Suprapubic skin (tissue), 4 donors: ENCODE results near the gene DRD4. TPM values are rescaled to one million over a fixed set of nuclear protein-coding genes. Genes with fewer than 3 reads are reported as not detected.

Experiments used
- DNase-seq, 2 donors: peaks; one replicate each; pipeline ENCODE4 v3.0.0-alpha.2; 2019; ENCODE audit warnings: low spot score in 2 of 2
- H3K27ac ChIP-seq: fragments of 200-600 bp; sonication (generic); one replicate; pipeline ENCODE4 v1.5.1; 2019
- H3K27me3 ChIP-seq: fragments of 200-600 bp; sonication (generic); one replicate; pipeline ENCODE4 v1.5.1; 2019
- H3K36me3 ChIP-seq: fragments of 200-600 bp; sonication (generic); one replicate; pipeline ENCODE4 v1.5.1; 2019
- H3K4me1 ChIP-seq: fragments of 200-600 bp; sonication (generic); one replicate; pipeline ENCODE4 v1.5.1; 2019
- H3K4me3 ChIP-seq: fragments of 200-600 bp; sonication (generic); one replicate; pipeline ENCODE4 v1.5.1; 2019; ENCODE audit warnings: mild to moderate bottlenecking
- H3K9me3 ChIP-seq: fragments of 200-600 bp; sonication (generic); one replicate; pipeline ENCODE4 v1.5.1; 2019
- EP300 ChIP-seq: sonication (generic); formaldehyde crosslinking; IDR thresholded peaks from one replicate; pipeline ENCODE4 v1.6.1; 2017; ENCODE audit warnings: antibody characterized with exemption
- POLR2A ChIP-seq, 2 donors: fragments of 450-650 bp; IDR thresholded peaks; one replicate each; pipeline ENCODE4 v1.6.1; 2017; ENCODE audit warnings: antibody characterized with exemption in 2 of 2, mild to moderate bottlenecking in 2 of 2, moderate library complexity in 2 of 2
- POLR2AphosphoS5 ChIP-seq, 3 donors: sonication (generic); formaldehyde crosslinking; IDR thresholded peaks; one replicate each; pipeline ENCODE4 v1.6.1; 2017; ENCODE audit warnings: antibody characterized with exemption in 3 of 3
- WGBS: methylation state at CpG from one replicate; pipeline ENCODE4 v1.1.5; 2018; 5-methylcytosine and 5-hydroxymethylcytosine counted together
- total RNA-seq, 4 donors: library from RNA; depleted of rRNA; stranded (reverse); fragments of >200 nt; gene quantifications; one replicate each; pipeline ENCODE4 v1.1.0, GENCODE V29; 2016
- TF ChIP-seq, protein P1 (sequence below), 2 donors: fragments of 200-600 bp in 1 of 2; fragments of 450-650 bp in 1 of 2; sonication (generic) in 1 of 2; IDR thresholded peaks; one replicate each; pipeline ENCODE4 v1.5.1; 2016 to 2019; ENCODE audit warnings: antibody characterized with exemption in 2 of 2, mild to moderate bottlenecking in 1 of 2, moderate library complexity in 1 of 2

DRD4 gene
- total RNA-seq: 1 to 10 TPM in 1 of 4 donors, under 1 TPM in 1, not detected in 2; 0.97 to 1.2 TPM

DNA sequence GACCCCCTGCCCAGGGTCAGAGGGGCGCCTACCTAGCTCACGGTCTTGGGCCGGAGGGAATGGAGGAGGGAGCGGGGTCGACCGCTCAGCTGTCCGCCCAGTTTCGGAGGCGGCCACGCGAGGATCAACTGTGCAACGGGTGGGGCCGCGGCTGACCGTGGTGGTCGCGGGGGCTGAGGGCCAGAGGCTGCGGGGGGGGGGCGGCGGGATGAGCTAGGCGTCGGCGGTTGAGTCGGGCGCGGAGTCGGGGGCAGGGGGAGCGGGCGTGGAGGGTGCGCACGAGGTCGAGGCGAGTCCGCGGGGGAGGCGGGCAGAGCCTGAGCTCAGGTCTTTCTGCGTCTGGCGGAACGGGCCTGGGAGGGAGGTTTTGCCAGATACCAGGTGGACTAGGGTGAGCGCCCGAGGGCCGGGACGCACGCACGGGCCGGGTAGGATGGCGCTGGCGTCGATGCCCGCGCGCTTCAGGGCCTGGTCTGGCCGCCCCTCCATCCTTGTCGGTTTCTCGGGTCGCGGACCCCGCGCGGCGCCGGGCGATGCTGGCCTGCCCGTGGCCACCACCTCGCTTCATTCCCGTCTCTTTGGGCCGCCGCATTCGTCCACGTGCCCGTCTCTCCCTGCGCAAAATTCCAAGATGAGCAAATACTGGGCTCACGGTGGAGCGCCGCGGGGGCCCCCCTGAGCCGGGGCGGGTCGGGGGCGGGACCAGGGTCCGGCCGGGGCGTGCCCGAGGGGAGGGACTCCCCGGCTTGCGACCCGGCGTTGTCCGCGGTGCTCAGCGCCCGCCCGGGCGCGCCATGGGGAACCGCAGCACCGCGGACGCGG, at the start of gene DRD4:
DRD4 (plus strand) TSS at position 759 of the 822 bp plus-strand sequence; CDS start at position 795, 36 bp downstream.
- WGBS: 32% methylated on average over 54 of the region's 100 CpGs
- no peak for DNase-seq
- peaks cover 39% of the 10 kb centered on the region for H3K27me3 ChIP-seq
- no peaks in the 10 kb centered on the region for H3K36me3 ChIP-seq
- H3K4me3 ChIP-seq: peak within 1 kb of the TSS; percentile 42
- peaks cover 27% of the 10 kb centered on the region for H3K4me1 ChIP-seq
- no peaks in the 10 kb centered on the region for H3K9me3 ChIP-seq
- no peak within 1 kb of the TSS for H3K27ac ChIP-seq
- TF ChIP-seq, protein P1, sequence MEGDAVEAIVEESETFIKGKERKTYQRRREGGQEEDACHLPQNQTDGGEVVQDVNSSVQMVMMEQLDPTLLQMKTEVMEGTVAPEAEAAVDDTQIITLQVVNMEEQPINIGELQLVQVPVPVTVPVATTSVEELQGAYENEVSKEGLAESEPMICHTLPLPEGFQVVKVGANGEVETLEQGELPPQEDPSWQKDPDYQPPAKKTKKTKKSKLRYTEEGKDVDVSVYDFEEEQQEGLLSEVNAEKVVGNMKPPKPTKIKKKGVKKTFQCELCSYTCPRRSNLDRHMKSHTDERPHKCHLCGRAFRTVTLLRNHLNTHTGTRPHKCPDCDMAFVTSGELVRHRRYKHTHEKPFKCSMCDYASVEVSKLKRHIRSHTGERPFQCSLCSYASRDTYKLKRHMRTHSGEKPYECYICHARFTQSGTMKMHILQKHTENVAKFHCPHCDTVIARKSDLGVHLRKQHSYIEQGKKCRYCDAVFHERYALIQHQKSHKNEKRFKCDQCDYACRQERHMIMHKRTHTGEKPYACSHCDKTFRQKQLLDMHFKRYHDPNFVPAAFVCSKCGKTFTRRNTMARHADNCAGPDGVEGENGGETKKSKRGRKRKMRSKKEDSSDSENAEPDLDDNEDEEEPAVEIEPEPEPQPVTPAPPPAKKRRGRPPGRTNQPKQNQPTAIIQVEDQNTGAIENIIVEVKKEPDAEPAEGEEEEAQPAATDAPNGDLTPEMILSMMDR (IDR thresholded peaks at IDR 0.05): no peak
- TF ChIP-seq POLR2A (IDR thresholded peaks at IDR 0.05) (no peak), EP300 (no peak)

- TF ChIP-seq, protein P1 (IDR thresholded peaks at IDR 0.05): no peak
- no peak for TF ChIP-seq POLR2A (IDR thresholded peaks at IDR 0.05)
- WGBS: 77% methylated on average over 6 of the region's 8 CpGs
- DNase-seq: no peak
- Histone ChIP-seq H3K36me3 (peaks cover 90% of the 10 kb centered on the region), H3K4me3 (no peak overlapping the region), H3K27me3 (no peaks in the 10 kb centered on the region), H3K27ac (no peak overlapping the region), H3K4me1 (no peaks in the 10 kb centered on the region), H3K9me3 (no peaks in the 10 kb centered on the region)
Observed at GRCh38 chr11:587546-587945, 49.5 kb upstream of the DRD4 start.

DNA sequence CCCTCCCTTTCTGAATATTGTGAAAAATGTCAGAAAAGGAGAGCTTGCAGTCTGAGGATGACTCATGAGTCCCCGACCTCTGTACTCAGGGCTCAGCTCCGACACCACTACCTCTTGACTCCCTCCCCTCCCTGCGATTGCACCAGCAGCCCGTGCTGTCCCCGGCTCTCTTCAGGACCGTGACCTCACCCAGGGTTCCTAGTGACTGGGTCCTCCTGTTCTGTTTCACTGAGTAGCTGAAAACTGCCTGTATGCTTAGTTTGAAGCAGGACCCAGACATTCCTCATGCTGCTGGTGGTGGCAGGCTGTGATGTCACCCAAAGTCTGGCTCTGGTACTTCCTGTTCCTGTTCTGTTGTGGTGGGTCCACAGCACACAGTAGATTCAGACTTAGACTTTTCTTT, 49.1 kb upstream of the DRD4 start:
- H3K4me1 ChIP-seq: no peaks in the 10 kb centered on the region
- DNase-seq: no peak
- 72% methylated on average over 6 of the region's 6 CpGs for WGBS
- H3K36me3 ChIP-seq: peaks cover 90% of the 10 kb centered on the region
- H3K4me3 ChIP-seq: no peak overlapping the region
- H3K27me3 ChIP-seq: no peaks in the 10 kb centered on the region
- TF ChIP-seq POLR2A (IDR thresholded peaks at IDR 0.05) (no peak), EP300 (no peak), POLR2AphosphoS5 (IDR thresholded peaks at IDR 0.05) (no peak)
- TF ChIP-seq, protein P1 (IDR thresholded peaks at IDR 0.05): no peak
- H3K27ac ChIP-seq: no peak overlapping the region
- no peaks in the 10 kb centered on the region for H3K9me3 ChIP-seq

- Histone ChIP-seq H3K4me1 (no peaks in the 10 kb centered on the region), H3K9me3 (no peaks in the 10 kb centered on the region), H3K4me3 (no peak overlapping the region), H3K27me3 (no peaks in the 10 kb centered on the region), H3K27ac (no peak overlapping the region), H3K36me3 (peaks cover 92% of the 10 kb centered on the region)
- 93% methylated on average over 25 of the region's 26 CpGs for WGBS
- DNase-seq: no peak
- TF ChIP-seq EP300 (no peak), POLR2A (IDR thresholded peaks at IDR 0.05) (no peak), POLR2AphosphoS5 (IDR thresholded peaks at IDR 0.05) (no peak)
- TF ChIP-seq, protein P1 (IDR thresholded peaks at IDR 0.05): no peak
Observed at GRCh38 chr11:589798-590197, 47.3 kb upstream of the DRD4 start.

- Histone ChIP-seq H3K4me3 (no peak overlapping the region), H3K9me3 (no peaks in the 10 kb centered on the region), H3K36me3 (peaks cover 98% of the 10 kb centered on the region), H3K27me3 (no peaks in the 10 kb centered on the region), H3K27ac (no peak overlapping the region), H3K4me1 (no peaks in the 10 kb centered on the region)
- no peak for DNase-seq
- 76% methylated on average over 11 of the region's 11 CpGs for WGBS
- TF ChIP-seq POLR2AphosphoS5 (IDR thresholded peaks at IDR 0.05): no peak
- no peak for TF ChIP-seq POLR2A (IDR thresholded peaks at IDR 0.05)
- TF ChIP-seq EP300: no peak
- TF ChIP-seq, protein P1 (IDR thresholded peaks at IDR 0.05): no peak
Observed at GRCh38 chr11:590997-591396, 46.1 kb upstream of the DRD4 start.
